ENCODE measurements around the gene HOGA1. TPM values are rescaled to one million over a fixed set of nuclear protein-coding genes. Genes with fewer than 3 reads are reported as not detected.

HOGA1 gene
- total RNA-seq, result 18.7 TPM
- long read RNA-seq, transcript HOGA1-202 (7 exons, 2,488 nt), result major isoform, 18 of 39 reads
- long read RNA-seq, transcript HOGA1-203 (3 exons, 1,999 nt), result minor isoform, 13 of 39 reads
- long read RNA-seq, partial matches to known transcripts, result 5 of 39 reads
- long read RNA-seq, other reads (novel, unspliced or antisense), result 3 of 39 reads

GRCh38 chr10:97584060-97584797 lies at the start of gene HOGA1:
Gene HOGA1, plus strand, starts transcription at chr10:97584389. Its CDS starts 315 bp downstream, at chr10:97584704.
- intact Hi-C loops (cut with DNase I), result no loop called here
- DNase-seq (peak; percentile 90), ATAC-seq (ENCODE audit: poor library complexity) (peak; percentile 91)

GRCh38 chr10:97534746-97535367 lies 49.3 kb upstream of the HOGA1 start:
- DNase-seq, result no peak
- intact Hi-C loops (cut with DNase I), result no loop called here

GRCh38 chr10:97537186-97537869 lies 46.9 kb upstream of the HOGA1 start:
- intact Hi-C loops (cut with DNase I), result no loop called here

More at GRCh38 chr10:97534746-97535367, 49.3 kb upstream of the HOGA1 start:
- ATAC-seq (ENCODE audit: poor library complexity), result no peak

GRCh38 chr10:97538411-97538810 lies 45.8 kb upstream of the HOGA1 start:
- no peak for DNase-seq
- intact Hi-C loops (cut with DNase I), result no loop called here
- ATAC-seq (ENCODE audit: poor library complexity), result no peak

More at GRCh38 chr10:97537186-97537869, 46.9 kb upstream of the HOGA1 start:
- DNase-seq (no peak), ATAC-seq (ENCODE audit: poor library complexity) (no peak)

GRCh38 chr10:97538839-97539238 lies 45.4 kb upstream of the HOGA1 start:
- ATAC-seq (ENCODE audit: poor library complexity) (no peak), DNase-seq (no peak)
- intact Hi-C loops (cut with DNase I), result no loop called here

- intact Hi-C loops (cut with DNase I), result no loop called here
- ATAC-seq (ENCODE audit: poor library complexity) (peak; percentile 19), DNase-seq (no peak)
Observed at GRCh38 chr10:97539523-97540200, 44.5 kb upstream of the HOGA1 start.

GRCh38 chr10:97540669-97541500 lies 43.3 kb upstream of the HOGA1 start:
- no peak for ATAC-seq (ENCODE audit: poor library complexity)
- no peak for DNase-seq
- intact Hi-C loops (cut with DNase I), result no loop called here

GRCh38 chr10:97542169-97543024 lies 41.8 kb upstream of the HOGA1 start:
- DNase-seq (peak; percentile 78), ATAC-seq (ENCODE audit: poor library complexity) (peak; percentile 77)
- intact Hi-C loops (cut with DNase I), result no loop called here

- ATAC-seq (ENCODE audit: poor library complexity), result peak; percentile 83
- intact Hi-C loops (cut with DNase I), result no loop called here
- DNase-seq, result peak; percentile 81
Observed at GRCh38 chr10:97543025-97543546, 41.1 kb upstream of the HOGA1 start.

- ATAC-seq (ENCODE audit: poor library complexity) (no peak), DNase-seq (no peak)
- intact Hi-C loops (cut with DNase I), result no loop called here
Observed at GRCh38 chr10:97546456-97547270, 37.5 kb upstream of the HOGA1 start.

- intact Hi-C loops (cut with DNase I), result no loop called here
- no peak for ATAC-seq (ENCODE audit: poor library complexity)
- DNase-seq, result no peak
Observed at GRCh38 chr10:97547271-97547600, 37.0 kb upstream of the HOGA1 start.

- ATAC-seq (ENCODE audit: poor library complexity) (peak; percentile 66), DNase-seq (no peak)
- intact Hi-C loops (cut with DNase I), result no loop called here
Observed at GRCh38 chr10:97547962-97548361, 36.2 kb upstream of the HOGA1 start.

- intact Hi-C loops (cut with DNase I), result no loop called here
- DNase-seq, result no peak
- ATAC-seq (ENCODE audit: poor library complexity), result no peak
Observed at GRCh38 chr10:97548828-97549455, 35.2 kb upstream of the HOGA1 start.

GRCh38 chr10:97549587-97550322 lies 34.4 kb upstream of the HOGA1 start:
- DNase-seq, result peak; percentile 59
- peak; percentile 20 for ATAC-seq (ENCODE audit: poor library complexity)
- intact Hi-C loops (cut with DNase I), result no loop called here

Data from Right ventricle myocardium superior (tissue), 1 donor.